ENCODE results near the gene FAM222B.

- TF ChIP-seq, protein P1, sequence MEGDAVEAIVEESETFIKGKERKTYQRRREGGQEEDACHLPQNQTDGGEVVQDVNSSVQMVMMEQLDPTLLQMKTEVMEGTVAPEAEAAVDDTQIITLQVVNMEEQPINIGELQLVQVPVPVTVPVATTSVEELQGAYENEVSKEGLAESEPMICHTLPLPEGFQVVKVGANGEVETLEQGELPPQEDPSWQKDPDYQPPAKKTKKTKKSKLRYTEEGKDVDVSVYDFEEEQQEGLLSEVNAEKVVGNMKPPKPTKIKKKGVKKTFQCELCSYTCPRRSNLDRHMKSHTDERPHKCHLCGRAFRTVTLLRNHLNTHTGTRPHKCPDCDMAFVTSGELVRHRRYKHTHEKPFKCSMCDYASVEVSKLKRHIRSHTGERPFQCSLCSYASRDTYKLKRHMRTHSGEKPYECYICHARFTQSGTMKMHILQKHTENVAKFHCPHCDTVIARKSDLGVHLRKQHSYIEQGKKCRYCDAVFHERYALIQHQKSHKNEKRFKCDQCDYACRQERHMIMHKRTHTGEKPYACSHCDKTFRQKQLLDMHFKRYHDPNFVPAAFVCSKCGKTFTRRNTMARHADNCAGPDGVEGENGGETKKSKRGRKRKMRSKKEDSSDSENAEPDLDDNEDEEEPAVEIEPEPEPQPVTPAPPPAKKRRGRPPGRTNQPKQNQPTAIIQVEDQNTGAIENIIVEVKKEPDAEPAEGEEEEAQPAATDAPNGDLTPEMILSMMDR (IDR thresholded peaks at IDR 0.05) = no peak
- TF ChIP-seq EZH2 (IDR thresholded peaks at IDR 0.05) = no peak
Measured at GRCh38 chr17:28878158-28878910, 35.7 kb upstream of the FAM222B start.
